Measurements from ENCODE around the gene METTL22. TPM values are rescaled to one million over a fixed set of nuclear protein-coding genes. Genes with fewer than 3 reads are reported as not detected.

Gene METTL22
- total RNA-seq = 40.6 TPM

- ATAC-seq (peak; percentile 99), DNase-seq (ENCODE audit: low spot score) (peak; percentile 94)
- intact Hi-C loops (cut with DNase I) = no loop called here
Measured at GRCh38 chr16:8621572-8622314, at the start of gene METTL22. METTL22 (plus strand) TSS chr16:8621698; CDS start chr16:8625666, 3,968 bp downstream.

GRCh38 chr16:8572063-8572918 lies 49.2 kb upstream of the METTL22 start:
- intact Hi-C loops (cut with DNase I) = no loop called here
- DNase-seq (ENCODE audit: low spot score) = no peak
- no peak for ATAC-seq

GRCh38 chr16:8572919-8573724 lies 48.4 kb upstream of the METTL22 start:
- intact Hi-C loops (cut with DNase I) = no loop called here
- ATAC-seq (peak; percentile 35), DNase-seq (ENCODE audit: low spot score) (no peak)

GRCh38 chr16:8575399-8575798 lies 46.1 kb upstream of the METTL22 start:
- intact Hi-C loops (cut with DNase I) = no loop called here
- ATAC-seq (no peak), DNase-seq (ENCODE audit: low spot score) (no peak)

GRCh38 chr16:8576141-8577004 lies 45.1 kb upstream of the METTL22 start:
- ATAC-seq = no peak
- intact Hi-C loops (cut with DNase I) = no loop called here
- DNase-seq (ENCODE audit: low spot score) = no peak

GRCh38 chr16:8577678-8578304 lies 43.7 kb upstream of the METTL22 start:
- no peak for DNase-seq (ENCODE audit: low spot score)
- intact Hi-C loops (cut with DNase I) = no loop called here

GRCh38 chr16:8579559-8579958 lies 41.9 kb upstream of the METTL22 start:
- DNase-seq (ENCODE audit: low spot score) (no peak), ATAC-seq (no peak)
- intact Hi-C loops (cut with DNase I) = no loop called here

More at GRCh38 chr16:8577678-8578304, 43.7 kb upstream of the METTL22 start:
- no peak for ATAC-seq

GRCh38 chr16:8581831-8582580 lies 39.5 kb upstream of the METTL22 start:
- ATAC-seq (peak; percentile 66), DNase-seq (ENCODE audit: low spot score) (no peak)
- intact Hi-C loops (cut with DNase I) = no loop called here

GRCh38 chr16:8583199-8583598 lies 38.3 kb upstream of the METTL22 start:
- DNase-seq (ENCODE audit: low spot score) = no peak
- intact Hi-C loops (cut with DNase I) = no loop called here
- no peak for ATAC-seq

- DNase-seq (ENCODE audit: low spot score) (no peak), ATAC-seq (no peak)
- intact Hi-C loops (cut with DNase I) = no loop called here
Measured at GRCh38 chr16:8583732-8584131, 37.8 kb upstream of the METTL22 start.

- intact Hi-C loops (cut with DNase I) = no loop called here
- ATAC-seq (no peak), DNase-seq (ENCODE audit: low spot score) (no peak)
Measured at GRCh38 chr16:8585041-8585440, 36.5 kb upstream of the METTL22 start.

- no peak for ATAC-seq
- DNase-seq (ENCODE audit: low spot score) = no peak
- intact Hi-C loops (cut with DNase I) = no loop called here
Measured at GRCh38 chr16:8585857-8586256, 35.6 kb upstream of the METTL22 start.

- ATAC-seq (no peak), DNase-seq (ENCODE audit: low spot score) (no peak)
- intact Hi-C loops (cut with DNase I) = no loop called here
Measured at GRCh38 chr16:8587065-8587464, 34.4 kb upstream of the METTL22 start.

- intact Hi-C loops (cut with DNase I) = no loop called here
- ATAC-seq (no peak), DNase-seq (ENCODE audit: low spot score) (no peak)
Measured at GRCh38 chr16:8588682-8589056, 32.8 kb upstream of the METTL22 start.

- intact Hi-C loops (cut with DNase I) = no loop called here
- no peak for DNase-seq (ENCODE audit: low spot score)
- no peak for ATAC-seq
Measured at GRCh38 chr16:8589057-8589899, 32.2 kb upstream of the METTL22 start.

- intact Hi-C loops (cut with DNase I) = no loop called here
- no peak for ATAC-seq
- DNase-seq (ENCODE audit: low spot score) = no peak
Measured at GRCh38 chr16:8589900-8590688, 31.4 kb upstream of the METTL22 start, which contains the start of gene TMEM114. TMEM114 (minus strand) TSS chr16:8590511; CDS start chr16:8589838, 673 bp downstream.

Measured in sciatic nerve (tissue), 2 donors.